K562 (cell line): ENCODE measurements around the gene AMH. TPM values are rescaled to one million over a fixed set of nuclear protein-coding genes. Genes with fewer than 3 reads are reported as not detected.

Experiments used
- BCLAF1 ChIP-seq, 2 experiments: fragments of 450-650 bp in 1 of 2; IDR thresholded peaks; 2 replicates each; pipeline ENCODE4 v1.6.1; 2011 to 2017; ENCODE audit warnings: low read depth in 2 of 2, antibody characterized with exemption in 1 of 2, borderline replicate concordance in 1 of 2, low read length in 1 of 2, mild to moderate bottlenecking in 1 of 2, mixed read lengths in 1 of 2; ENCODE audit not compliant: control insufficient read depth in 1 of 2
- CREB3L1 ChIP-seq: fragments of 450-650 bp; IDR thresholded peaks from 2 replicates; pipeline ENCODE4 v1.6.1; 2014; ENCODE audit warnings: low read depth, mild to moderate bottlenecking, moderate library complexity, borderline replicate concordance
- MIER1 ChIP-seq: fragments of 450-650 bp; IDR thresholded peaks from 2 replicates; pipeline ENCODE4 v1.6.1; 2016; ENCODE audit warnings: antibody characterized with exemption, mild to moderate bottlenecking, low read depth
- NFRKB ChIP-seq: fragments of 450-650 bp; IDR thresholded peaks from 2 replicates; pipeline ENCODE4 v1.6.1; 2016; ENCODE audit warnings: low read depth
- PML ChIP-seq: IDR thresholded peaks from 2 replicates; pipeline ENCODE4 v1.6.1; 2012; ENCODE audit warnings: low read length, inconsistent platforms
- ZBTB2 ChIP-seq: fragments of 450-650 bp; IDR thresholded peaks from 2 replicates; pipeline ENCODE4 v1.6.1; 2016; ENCODE audit warnings: antibody characterized with exemption
- ZNF212 ChIP-seq: fragments of 450-650 bp; formaldehyde crosslinking; IDR thresholded peaks from 2 replicates; pipeline ENCODE4 v1.4.0; 2020; ENCODE audit warnings: mild to moderate bottlenecking
- ZNF277 ChIP-seq: fragments of 250-450 bp; sonication (Bioruptor Pico); IDR thresholded peaks from 2 replicates; pipeline ENCODE4 v1.8.0; 2022; ENCODE audit warnings: inconsistent platforms, mild to moderate bottlenecking, moderate library complexity, borderline replicate concordance
- ZNF318 ChIP-seq, 2 experiments: fragments of 450-650 bp; IDR thresholded peaks; 2 replicates each; pipeline ENCODE4 v1.6.1; 2016; ENCODE audit warnings: mild to moderate bottlenecking in 2 of 2, borderline replicate concordance in 1 of 2, low read depth in 1 of 2, moderate library complexity in 1 of 2
- polyA plus RNA-seq, 8 experiments: library from polyadenylated mRNA; depleted of rRNA in 4 of 8; stranded (reverse) in 5 of 8; unstranded in 3 of 8; fragments of >200 nt; fragmentation: Nextera tagmentation in 2 of 8; fragmentation: Illumina TruSeq in 1 of 8; extraction: Ambion mirVana in 2 of 8; extraction: Trizol in 1 of 8; gene quantifications; 2 replicates each; pipeline versions ENCODE4 v1.2.1 to v1.2.3, GENCODE V29; 2011 to 2014; ENCODE audit warnings: inconsistent platforms in 1 of 8, missing spikeins in 1 of 8
- total RNA-seq, 7 experiments: library from RNA; depleted of rRNA in 6 of 7; stranded (reverse); fragments of >200 nt in 6 of 7; fragmentation: Illumina TruSeq in 2 of 7; extraction: Trizol in 2 of 7; gene quantifications; 2 replicates each; pipeline versions ENCODE4 v1.2.1 to v1.2.3, GENCODE V29; 2011 to 2021; ENCODE audit warnings: low replicate concordance in 1 of 7

The AMH gene
- total and polyA plus RNA-seq, 9 of the 15 experiments (the other 6 are each of a cell fraction or from before 2014, with no cell fraction given) = 0.29 to 27.4 (median 2.6) TPM; not detected in 2

- TF ChIP-seq ZBTB2 (no peak), PML (0 out of 2 replicates have a peak, but pooled peaks have one; percentile 33), MIER1 (no peak), CREB3L1 (0 out of 2 replicates have a peak, but pooled peaks have one; percentile 18), NFRKB (no peak), ZNF277 (CRISPR knock-in tag) (no peak), BCLAF1 (IDR thresholded peaks at IDR 0.05; ENCODE audit: borderline replicate concordance in 1 of 2, control insufficient read depth in 1 of 2, low read depth in 2 of 2, low read length in 1 of 2) (0 out of 4 replicates have a peak, but pooled peaks of 1 of the 2 experiments have one; percentile 13), ZNF212 (CRISPR knock-in tag) (0 out of 2 replicates have a peak, but pooled peaks have one; percentile 16), ZNF318 (IDR thresholded peaks at IDR 0.05; ENCODE audit: borderline replicate concordance in 1 of 2, low read depth in 1 of 2) (no peak)
These were observed 21.5 kb downstream of the AMH start (continued) for GRCh38 chr19:2270423-2271233.
